Endodermal cell (in vitro differentiated cells): ENCODE measurements around the gene GPR137B. TPM values are rescaled to one million over a fixed set of nuclear protein-coding genes. Genes with fewer than 3 reads are reported as not detected.

Experiments used
- DNase-seq: peaks from one replicate; pipeline ENCODE4 v3.0.0-alpha.2; 2017
- H3K27ac ChIP-seq: 2 replicates; pipeline ENCODE4 v1.5.1; 2013; ENCODE audit warnings: mild to moderate bottlenecking, low read depth, low read length, moderate library complexity
- H3K27me3 ChIP-seq: 2 replicates; pipeline ENCODE4 v1.6.1; 2013; ENCODE audit warnings: mild to moderate bottlenecking, low read length, moderate library complexity; ENCODE audit not compliant: insufficient read depth, control insufficient read depth, poor library complexity, severe bottlenecking
- H3K36me3 ChIP-seq: 2 replicates; pipeline ENCODE4 v1.7.0; 2013; ENCODE audit warnings: mild to moderate bottlenecking, low read length, moderate library complexity; ENCODE audit not compliant: control insufficient read depth, insufficient read depth
- H3K4me1 ChIP-seq: one replicate; pipeline ENCODE4 v1.7.0; 2013; ENCODE audit warnings: low read length; ENCODE audit not compliant: control insufficient read depth, insufficient read depth
- H3K4me3 ChIP-seq: 2 replicates; pipeline ENCODE4 v1.5.1; 2013; ENCODE audit warnings: mild to moderate bottlenecking, low read length, moderate library complexity
- H3K9ac ChIP-seq: 2 replicates; pipeline ENCODE4 v1.6.1; 2013; ENCODE audit warnings: mild to moderate bottlenecking, low read length, moderate library complexity; ENCODE audit not compliant: poor library complexity, severe bottlenecking; ENCODE audit errors: extremely low read depth
- H3K9me3 ChIP-seq: 2 replicates; pipeline ENCODE4 v1.6.1; 2013; ENCODE audit warnings: mild to moderate bottlenecking, low read length, moderate library complexity; ENCODE audit not compliant: control insufficient read depth
- H3K27ac Mint-ChIP-seq: 2 replicates; pipeline ENCODE4 v1.8.0; 2020; ENCODE audit warnings: mixed read lengths
- H3K27me3 Mint-ChIP-seq: 2 replicates; pipeline ENCODE4 v1.8.0; 2021; ENCODE audit warnings: mild to moderate bottlenecking, mixed read lengths; ENCODE audit not compliant: insufficient read depth
- H3K36me3 Mint-ChIP-seq: 2 replicates; pipeline ENCODE4 v1.8.0; 2020; ENCODE audit warnings: low read depth, mixed read lengths
- H3K4me1 Mint-ChIP-seq: 2 replicates; pipeline ENCODE4 v1.8.0; 2020; ENCODE audit warnings: mixed read lengths
- H3K4me3 Mint-ChIP-seq: 2 replicates; pipeline ENCODE4 v1.8.0; 2020; ENCODE audit warnings: mild to moderate bottlenecking, moderate library complexity, mixed read lengths
- H3K9me3 Mint-ChIP-seq: 2 replicates; pipeline ENCODE4 v1.8.0; 2020; ENCODE audit warnings: mild to moderate bottlenecking, mixed read lengths
- CTCF ChIP-seq: fragments of 200-600 bp; sonication (generic); conservative IDR thresholded peaks from 2 replicates; pipeline ENCODE4 v1.5.0; 2021; ENCODE audit warnings: antibody characterized with exemption, mild to moderate bottlenecking
- WGBS, 2 experiments: methylation state at CpG; one replicate each; pipeline versions ENCODE4 v1.1.5 to v1.1.7; 2013; ENCODE audit warnings: missing lambda C conversion rate in 2 of 2, mixed read lengths in 1 of 2; ENCODE audit not compliant: insufficient coverage in 1 of 2, insufficient read length in 1 of 2; 5-methylcytosine and 5-hydroxymethylcytosine counted together
- total RNA-seq, 2 donors: library from RNA; stranded (reverse); fragmentation: NEBNext Ultra II Directional in 1 of 2; extraction: Animal tissue kit (Norgen Biotek cat#: 25700) in 1 of 2; gene quantifications; 2 replicates in 1 of 2; 3 replicates in 1 of 2; pipeline ENCODE4 v1.2.1, GENCODE V29; 2021

Gene GPR137B
- total RNA-seq, 2 donors from 2014 or later = 2.8 to 6.7 TPM

DNA sequence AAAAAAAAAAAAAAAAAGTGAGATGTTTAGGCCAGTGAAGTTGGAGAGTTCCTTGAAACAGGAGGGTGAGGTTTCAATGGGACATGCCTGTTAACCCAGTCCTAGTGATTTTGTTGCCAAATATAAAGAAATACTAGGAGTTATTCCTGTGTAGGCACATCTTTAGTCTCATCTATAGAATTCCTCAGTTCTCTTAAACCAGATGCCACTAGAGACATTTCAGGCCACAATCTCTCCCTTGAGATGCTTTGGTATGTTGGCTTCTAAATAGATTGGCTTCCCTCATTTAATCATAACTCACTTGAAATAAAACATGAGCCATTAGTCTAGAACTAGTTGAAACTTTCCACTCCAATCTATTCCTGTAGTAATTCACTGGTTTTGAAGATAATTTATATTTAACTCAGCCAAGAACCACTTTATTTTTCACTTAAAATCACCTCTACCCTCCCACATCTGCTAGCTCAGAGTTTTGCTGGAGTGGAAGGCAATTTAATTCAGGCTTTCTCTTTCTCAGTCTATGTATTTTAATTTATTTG is 29.8 kb downstream of the GPR137B start:
- H3K9me3 Mint-ChIP-seq = no peaks in the 10 kb centered on the region
- H3K36me3 Mint-ChIP-seq = no peaks in the 10 kb centered on the region
- peaks cover 2% of the 10 kb centered on the region for H3K27me3 Mint-ChIP-seq

DNA sequence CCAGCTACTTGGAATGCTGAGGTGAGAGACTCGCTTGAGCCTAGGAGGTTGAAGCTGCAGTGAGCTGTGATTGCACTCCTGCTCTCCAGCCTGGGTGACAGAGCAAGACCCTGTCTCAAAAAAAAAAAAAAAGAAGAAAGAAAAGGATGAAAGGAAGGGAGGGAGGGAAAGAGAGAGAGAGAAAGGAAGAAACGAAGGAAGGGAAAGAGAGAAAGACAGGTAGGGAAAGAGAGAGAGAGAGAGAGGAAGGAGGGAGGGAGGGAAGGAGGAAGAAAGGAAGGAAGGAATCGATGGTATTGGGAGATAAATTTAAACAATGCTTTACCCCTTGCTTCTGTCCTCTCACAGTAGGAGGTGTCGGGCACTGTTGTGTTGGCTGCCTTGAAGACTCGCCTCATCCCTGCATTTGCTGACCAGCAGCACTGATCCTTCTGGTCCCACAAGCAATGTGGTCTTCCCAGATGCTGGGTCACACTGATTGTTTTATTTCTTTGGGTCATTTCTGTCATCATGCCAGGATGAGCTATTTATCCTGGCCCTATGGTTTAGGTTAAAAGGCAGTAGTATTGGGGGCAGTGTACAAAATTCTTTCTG is 30.9 kb downstream of the GPR137B start:
- no peak overlapping the region for H3K27ac ChIP-seq
- no peaks in the 10 kb centered on the region for H3K36me3 ChIP-seq
- TF ChIP-seq CTCF = no peak
- Mint-ChIP-seq H3K4me1 (peaks cover 26% of the 10 kb centered on the region), H3K9me3 (no peaks in the 10 kb centered on the region), H3K4me3 (no peak overlapping the region), H3K27ac (peak overlapping the region; percentile 14), H3K36me3 (no peaks in the 10 kb centered on the region), H3K27me3 (no peaks in the 10 kb centered on the region)
- DNase-seq = peak; percentile 70
- H3K4me3 ChIP-seq = peak overlapping the region; percentile 41
- H3K9ac ChIP-seq = no peak overlapping the region
- no peaks in the 10 kb centered on the region for H3K9me3 ChIP-seq
- 48 to 59% methylated on average over 4 to 5 of the region's 5 CpGs for WGBS, 2 experiments
- no peaks in the 10 kb centered on the region for H3K27me3 ChIP-seq
- peaks cover 14% of the 10 kb centered on the region for H3K4me1 ChIP-seq

More for the DNA sequence above, 29.8 kb downstream of the GPR137B start:
- TF ChIP-seq CTCF = no peak
- Histone ChIP-seq H3K9me3 (no peaks in the 10 kb centered on the region), H3K9ac (no peak overlapping the region), H3K27ac (no peak overlapping the region), H3K4me3 (no peak overlapping the region), H3K27me3 (no peaks in the 10 kb centered on the region), H3K36me3 (no peaks in the 10 kb centered on the region), H3K4me1 (peaks cover 14% of the 10 kb centered on the region)
- Mint-ChIP-seq H3K4me1 (peaks cover 26% of the 10 kb centered on the region), H3K4me3 (no peak overlapping the region), H3K27ac (no peak overlapping the region)
- DNase-seq = no peak

GRCh38 chr1:236175642-236176336 is 33.5 kb downstream of the GPR137B start:
- Histone ChIP-seq H3K27me3 (no peaks in the 10 kb centered on the region), H3K4me1 (peaks cover 14% of the 10 kb centered on the region), H3K9me3 (no peaks in the 10 kb centered on the region), H3K36me3 (no peaks in the 10 kb centered on the region), H3K4me3 (no peak overlapping the region), H3K27ac (no peak overlapping the region), H3K9ac (no peak overlapping the region)
- H3K4me3 Mint-ChIP-seq = no peak overlapping the region
- peaks cover 28% of the 10 kb centered on the region for H3K4me1 Mint-ChIP-seq
- WGBS, 2 experiments = 91 to 96% methylated on average over 9 to 12 of the region's 12 CpGs
- DNase-seq = no peak
- no peaks in the 10 kb centered on the region for H3K9me3 Mint-ChIP-seq
- TF ChIP-seq CTCF = no peak
- H3K36me3 Mint-ChIP-seq = no peaks in the 10 kb centered on the region
- no peaks in the 10 kb centered on the region for H3K27me3 Mint-ChIP-seq
- no peak overlapping the region for H3K27ac Mint-ChIP-seq
